Measurements from ENCODE around the gene IQCH. TPM values are rescaled to one million over a fixed set of nuclear protein-coding genes. Genes with fewer than 3 reads are reported as not detected.

Gene IQCH
- polyA plus RNA-seq, 1 of the 3 experiments (the other 2 are of a cell fraction), result 0.81 TPM

- Histone ChIP-seq H3K9me3 (no peaks in the 10 kb centered on the region), H3K27me3 (ENCODE audit: insufficient read depth) (no peaks in the 10 kb centered on the region), H3K4me2 (no peak overlapping the region), H3K4me1 (ENCODE audit: control insufficient read depth in 1 of 2, insufficient read depth in 2 of 2, low read depth in 1 of 2, low read length in 1 of 2) (peaks cover 0 to 2% of the 10 kb centered on the region in 2 experiments; a peak in 1 of 4 replicates), H3K79me2 (ENCODE audit: insufficient read depth) (no peaks in the 10 kb centered on the region), H2AFZ (ENCODE audit: low read depth) (no peak overlapping the region), H3K9me2 (no peaks in the 10 kb centered on the region), H3F3A (replicated peaks; ENCODE audit: insufficient read depth) (no peaks in the 10 kb centered on the region), H4K20me1 (ENCODE audit: insufficient read depth) (no peaks in the 10 kb centered on the region), H3K9ac (no peak overlapping the region), H3K36me3 (replicated peaks in 1 of 2; ENCODE audit: control insufficient read depth in 1 of 2, insufficient read depth in 2 of 2, low read length in 1 of 2) (no peaks in the 10 kb centered on the region), H3K27ac (ENCODE audit: low read depth in 2 of 2, low read length in 1 of 2) (no peak overlapping the region), H3K4me3 (ENCODE audit: low read depth in 2 of 2, low read length in 1 of 2) (no peak overlapping the region)
- WGBS (ENCODE audit: low lambda C conversion rate), result 82% methylated on average over 1 of the region's 1 CpG
- ChIA-PET CTCF (interaction anchor here (1.2 to 2.2 kb wide), 3 partner anchors 15 to 385 kb away, joined by 3 to 7 read pairs (median 4); no protein-coding TSS in a partner anchor), POLR2A (no interaction called here)
- DNase-seq, result no peak
- TF ChIP-seq RXRA (IDR thresholded peaks at IDR 0.05; ENCODE audit: borderline replicate concordance, low read depth), result no peak
- no peak for TF ChIP-seq CTCF (IDR thresholded peaks at IDR 0.05)
Observed at GRCh38 chr15:67331676-67332075, 77.1 kb downstream of the IQCH start.

GRCh38 chr15:67335026-67335425 lies 80.4 kb downstream of the IQCH start:
- ChIA-PET CTCF (interaction anchor here (2.3 kb wide), 1 partner anchor 31 kb away, joined by 8 read pairs; no protein-coding TSS in a partner anchor), POLR2A (no interaction called here)
- H3F3A ChIP-seq (replicated peaks; ENCODE audit: insufficient read depth), result no peaks in the 10 kb centered on the region
- WGBS (ENCODE audit: low lambda C conversion rate), result 78% methylated on average over 4 of the region's 4 CpGs
- H3K4me1 ChIP-seq (ENCODE audit: control insufficient read depth in 1 of 2, insufficient read depth in 2 of 2, low read depth in 1 of 2, low read length in 1 of 2), result peaks cover 0 to 2% of the 10 kb centered on the region in 2 experiments; a peak in 1 of 4 replicates
- no peaks in the 10 kb centered on the region for H3K9me3 ChIP-seq
- no peak overlapping the region for H3K9ac ChIP-seq
- no peaks in the 10 kb centered on the region for H3K36me3 ChIP-seq (replicated peaks in 1 of 2; ENCODE audit: control insufficient read depth in 1 of 2, insufficient read depth in 2 of 2, low read length in 1 of 2)
- H3K27me3 ChIP-seq (ENCODE audit: insufficient read depth), result no peaks in the 10 kb centered on the region
- DNase-seq, result no peak
- no peak overlapping the region for H2AFZ ChIP-seq (ENCODE audit: low read depth)
- H3K79me2 ChIP-seq (ENCODE audit: insufficient read depth), result no peaks in the 10 kb centered on the region
- H3K9me2 ChIP-seq, result no peaks in the 10 kb centered on the region
- no peak overlapping the region for H3K4me3 ChIP-seq (ENCODE audit: low read depth in 2 of 2, low read length in 1 of 2)
- H4K20me1 ChIP-seq (ENCODE audit: insufficient read depth), result no peaks in the 10 kb centered on the region
- TF ChIP-seq RCOR1 (IDR thresholded peaks at IDR 0.05; ENCODE audit: low read length) (no peak), ZBTB33 (IDR thresholded peaks at IDR 0.05; ENCODE audit: borderline replicate concordance, low read depth) (no peak), SIN3A (IDR thresholded peaks at IDR 0.05; ENCODE audit: borderline replicate concordance, low read depth, low read length) (no peak), RFX5 (IDR thresholded peaks at IDR 0.05; ENCODE audit: low read length) (no peak), JUND (IDR thresholded peaks at IDR 0.05) (no peak), FOXM1 (IDR thresholded peaks at IDR 0.05; ENCODE audit: low read depth) (no peak)
- H3K4me2 ChIP-seq, result no peak overlapping the region
- H3K27ac ChIP-seq (ENCODE audit: low read depth in 2 of 2, low read length in 1 of 2), result no peak overlapping the region
